DND-41 (cell line): ENCODE data around the gene PLXNC1.

Source experiments
- CTCF ChIP-seq: IDR thresholded peaks from 2 replicates; pipeline ENCODE4 v1.5.1; 2012; ENCODE audit warnings: borderline replicate concordance, low read length, moderate library complexity, mild to moderate bottlenecking; ENCODE audit not compliant: poor library complexity, severe bottlenecking; ENCODE audit errors: extremely low read depth
- EZH2 ChIP-seq: IDR thresholded peaks from 3 replicates; pipeline ENCODE4 v1.6.1; 2012; ENCODE audit warnings: borderline replicate concordance, low read depth, mild to moderate bottlenecking, moderate library complexity, low read length, inconsistent platforms; ENCODE audit not compliant: severe bottlenecking

- TF ChIP-seq CTCF (no peak), EZH2 (no peak)
These were observed 72.4 kb downstream of the PLXNC1 start for GRCh38 chr12:94220804-94221203.
